ENCODE data around the gene ICAM1.

- TF ChIP-seq, protein P1, sequence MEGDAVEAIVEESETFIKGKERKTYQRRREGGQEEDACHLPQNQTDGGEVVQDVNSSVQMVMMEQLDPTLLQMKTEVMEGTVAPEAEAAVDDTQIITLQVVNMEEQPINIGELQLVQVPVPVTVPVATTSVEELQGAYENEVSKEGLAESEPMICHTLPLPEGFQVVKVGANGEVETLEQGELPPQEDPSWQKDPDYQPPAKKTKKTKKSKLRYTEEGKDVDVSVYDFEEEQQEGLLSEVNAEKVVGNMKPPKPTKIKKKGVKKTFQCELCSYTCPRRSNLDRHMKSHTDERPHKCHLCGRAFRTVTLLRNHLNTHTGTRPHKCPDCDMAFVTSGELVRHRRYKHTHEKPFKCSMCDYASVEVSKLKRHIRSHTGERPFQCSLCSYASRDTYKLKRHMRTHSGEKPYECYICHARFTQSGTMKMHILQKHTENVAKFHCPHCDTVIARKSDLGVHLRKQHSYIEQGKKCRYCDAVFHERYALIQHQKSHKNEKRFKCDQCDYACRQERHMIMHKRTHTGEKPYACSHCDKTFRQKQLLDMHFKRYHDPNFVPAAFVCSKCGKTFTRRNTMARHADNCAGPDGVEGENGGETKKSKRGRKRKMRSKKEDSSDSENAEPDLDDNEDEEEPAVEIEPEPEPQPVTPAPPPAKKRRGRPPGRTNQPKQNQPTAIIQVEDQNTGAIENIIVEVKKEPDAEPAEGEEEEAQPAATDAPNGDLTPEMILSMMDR (IDR thresholded peaks at IDR 0.05) = no peak
- TF ChIP-seq POLR2A (IDR thresholded peaks at IDR 0.05) = no peak
Observed at GRCh38 chr19:10334588-10335351, 63.9 kb downstream of the ICAM1 start.
